Aorta (tissue), 5 donors: ENCODE data around the gene DUS4L. TPM values are rescaled to one million over a fixed set of nuclear protein-coding genes. Genes with fewer than 3 reads are reported as not detected.

Experiments
- ATAC-seq: fragments of 200-7000 bp; cut with Tn5 transposase; one replicate; pipeline ENCODE4 v1.9.1; 2022; ENCODE audit warnings: moderate library complexity; ENCODE audit not compliant: low FRiP score
- DNase-seq, 2 donors: peaks; one replicate each; pipeline ENCODE4 v3.0.0-alpha.2; 2020
- H3K27ac ChIP-seq, 2 donors: one replicate each; pipeline ENCODE4 v1.5.1; 2013; ENCODE audit warnings: low read length in 2 of 2, mild to moderate bottlenecking in 2 of 2, moderate library complexity in 2 of 2, control low read depth in 1 of 2, inconsistent platforms in 1 of 2, low read depth in 1 of 2
- H3K27me3 ChIP-seq, 2 donors: one replicate each; pipeline ENCODE4 v1.6.1; 2013; ENCODE audit warnings: control low read depth in 1 of 2, low read length in 1 of 2, mild to moderate bottlenecking in 1 of 2, moderate library complexity in 1 of 2; ENCODE audit not compliant: insufficient read depth in 2 of 2, control insufficient read depth in 1 of 2
- H3K36me3 ChIP-seq, 2 donors: one replicate each; pipeline ENCODE4 v1.6.1; 2013; ENCODE audit warnings: control low read depth in 1 of 2, low read length in 1 of 2, mild to moderate bottlenecking in 1 of 2; ENCODE audit not compliant: insufficient read depth in 2 of 2, control insufficient read depth in 1 of 2
- H3K4me1 ChIP-seq, 2 donors: one replicate each; pipeline ENCODE4 v1.6.1; 2013; ENCODE audit warnings: low read length in 2 of 2, control low read depth in 1 of 2, mild to moderate bottlenecking in 1 of 2, moderate library complexity in 1 of 2; ENCODE audit not compliant: insufficient read depth in 2 of 2, control insufficient read depth in 1 of 2
- H3K4me3 ChIP-seq, 2 donors: one replicate each; pipeline ENCODE4 v1.5.1; 2013; ENCODE audit warnings: low read length in 2 of 2, control low read depth in 1 of 2, mild to moderate bottlenecking in 1 of 2
- H3K9me3 ChIP-seq: one replicate; pipeline ENCODE4 v1.6.1; 2013; ENCODE audit warnings: mild to moderate bottlenecking, low read length; ENCODE audit not compliant: control insufficient read depth
- WGBS, 2 donors: extraction: QIAGEN DNeasy Blood & Tissue Kit; methylation state at CpG; one replicate each; pipeline ENCODE4 v1.1.7; 2013; 5-methylcytosine and 5-hydroxymethylcytosine counted together
- intact Hi-C, 2 donors: fragments of 100-400 bp; cut with DNase I; formaldehyde crosslinking; loops; one replicate each; pipeline versions ENCODE4 v1.14.2 to v1.15.0; 2022
- polyA plus RNA-seq, 2 donors: library from polyadenylated mRNA; stranded (reverse); fragments of 200-250 nt; gene quantifications; one replicate each; pipeline ENCODE4 v1.2.3, GENCODE V29; 2013
- total RNA-seq, 2 donors: library from RNA; stranded (reverse); fragmentation: NEBNext Ultra II Directional; extraction: Animal tissue kit (Norgen Biotek cat#: 25700); gene quantifications; one replicate each; pipeline ENCODE4 v1.2.1, GENCODE V29; 2021
- donor health status: healthy with polysubstance abuse.
- donor health status: Bipolar disorder and iron deficiency.
- donor health status: DM: no; HTN: no; CAD: no.
- donor health status: DM: no; HTN: no; CAD: no.
- donor health status: DM: yes; HTN: yes; CAD: no.

DUS4L gene
- total and polyA plus RNA-seq, 4 donors, result 3.4 to 6.8 (median 6.1) TPM

- peak overlapping the region; percentile 29 to 81 for H3K4me3 ChIP-seq
- WGBS, 2 donors, result 42 to 47% methylated on average over 9 of the region's 9 CpGs
- H3K27ac ChIP-seq, result peak overlapping the region in 1 of 2 donors; percentile 69
- no peaks in the 10 kb centered on the region for H3K9me3 ChIP-seq
- no peak for ATAC-seq
- no peak for DNase-seq
- no peaks in the 10 kb centered on the region for H3K4me1 ChIP-seq
- no peaks in the 10 kb centered on the region for H3K36me3 ChIP-seq
- intact Hi-C loops, result loop anchor here in 1 of 2 donors (5.0 to 10.0 kb wide), 3 partner anchors 33 to 370 kb away; no protein-coding TSS in a partner anchor
- no peaks in the 10 kb centered on the region for H3K27me3 ChIP-seq
These were observed 955 bp downstream of the DUS4L start for GRCh38 chr7:107564553-107565298.

GRCh38 chr7:107570298-107570697, 6.5 kb downstream of the DUS4L start:
- ATAC-seq, result no peak
- H3K36me3 ChIP-seq, result no peaks in the 10 kb centered on the region
- intact Hi-C loops, result no loop called here
- no peak overlapping the region for H3K4me3 ChIP-seq
- H3K4me1 ChIP-seq, result no peaks in the 10 kb centered on the region
- H3K9me3 ChIP-seq, result no peaks in the 10 kb centered on the region
- no peak for DNase-seq
- no peak overlapping the region for H3K27ac ChIP-seq
- no peaks in the 10 kb centered on the region for H3K27me3 ChIP-seq
- 98 to 100% methylated on average over 2 of the region's 2 CpGs for WGBS, 2 donors

GRCh38 chr7:107573537-107573936, 9.8 kb downstream of the DUS4L start:
- no peaks in the 10 kb centered on the region for H3K36me3 ChIP-seq

GRCh38 chr7:107579554-107579884, 15.7 kb downstream of the DUS4L start:
- Histone ChIP-seq H3K36me3 (no peaks in the 10 kb centered on the region), H3K4me1 (peaks cover 0 to 3% of the 10 kb centered on the region in 2 donors), H3K27ac (peak overlapping the region; percentile 65 to 100), H3K9me3 (no peaks in the 10 kb centered on the region), H3K4me3 (peak overlapping the region; percentile 61 to 99), H3K27me3 (no peaks in the 10 kb centered on the region)
- intact Hi-C loops, result no loop called here
- 1% methylated on average over 9 of the region's 9 CpGs for WGBS, 2 donors
- no peak for DNase-seq
- no peak for ATAC-seq

More at GRCh38 chr7:107573537-107573936, 9.8 kb downstream of the DUS4L start:
- intact Hi-C loops, result no loop called here
- WGBS, 2 donors, result 88 to 91% methylated on average over 4 of the region's 4 CpGs
- no peaks in the 10 kb centered on the region for H3K9me3 ChIP-seq
- ATAC-seq (no peak), DNase-seq (no peak)
- H3K4me3 ChIP-seq, result no peak overlapping the region
- no peaks in the 10 kb centered on the region for H3K4me1 ChIP-seq
- no peak overlapping the region for H3K27ac ChIP-seq
- no peaks in the 10 kb centered on the region for H3K27me3 ChIP-seq

- Histone ChIP-seq H3K27me3 (no peaks in the 10 kb centered on the region), H3K4me3 (peak within 1 kb of the TSS; percentile 71 to 99), H3K4me1 (peaks cover 0 to 3% of the 10 kb centered on the region in 2 donors), H3K27ac (peak within 1 kb of the TSS; percentile 65 to 100), H3K36me3 (no peaks in the 10 kb centered on the region), H3K9me3 (no peaks in the 10 kb centered on the region)
- ATAC-seq (peak; percentile 92), DNase-seq (peak; percentile 83 to 93)
- WGBS, 2 donors, result 0% methylated on average over 83 to 89 of the region's 89 CpGs
- intact Hi-C loops, result loop anchor here (2.0 to 10.0 kb wide), 2 partner anchors 15 to 145 kb away; no protein-coding TSS in a partner anchor
These were observed 16.3 kb downstream of the DUS4L start, which contains the start of gene BCAP29 for GRCh38 chr7:107579885-107580715. Gene BCAP29, plus strand, starts transcription at chr7:107580246. Its CDS starts 527 bp downstream, at chr7:107580773.

- Histone ChIP-seq H3K9me3 (no peaks in the 10 kb centered on the region), H3K4me1 (peaks cover 0 to 3% of the 10 kb centered on the region in 2 donors), H3K4me3 (peak overlapping the region; percentile 71 to 99), H3K27me3 (no peaks in the 10 kb centered on the region), H3K36me3 (no peaks in the 10 kb centered on the region), H3K27ac (peak overlapping the region; percentile 23 to 100)
- 8% methylated on average over 10 of the region's 10 CpGs for WGBS, 2 donors
- DNase-seq, result no peak
- intact Hi-C loops, result loop anchor here (2.0 to 10.0 kb wide), 2 partner anchors 14 to 144 kb away; no protein-coding TSS in a partner anchor
- ATAC-seq, result no peak
These were observed 17.1 kb downstream of the DUS4L start for GRCh38 chr7:107580716-107581383.

- 2 to 5% methylated on average over 5 of the region's 5 CpGs for WGBS, 2 donors
These were observed 17.7 kb downstream of the DUS4L start for GRCh38 chr7:107581387-107582013.

GRCh38 chr7:107582875-107583274, 19.1 kb downstream of the DUS4L start:
- no peaks in the 10 kb centered on the region for H3K27me3 ChIP-seq
- H3K4me3 ChIP-seq, result no peak overlapping the region
- H3K27ac ChIP-seq, result no peak overlapping the region
- peaks cover 0 to 3% of the 10 kb centered on the region in 2 donors for H3K4me1 ChIP-seq
- WGBS, 2 donors, result 38 to 47% methylated on average over 2 of the region's 2 CpGs
- DNase-seq (no peak), ATAC-seq (no peak)
- H3K36me3 ChIP-seq, result no peaks in the 10 kb centered on the region
- intact Hi-C loops, result loop anchor here in 1 of 2 donors (10.0 kb wide), 1 partner anchor 142 kb away; no protein-coding TSS in a partner anchor
- H3K9me3 ChIP-seq, result no peaks in the 10 kb centered on the region

More at GRCh38 chr7:107581387-107582013, 17.7 kb downstream of the DUS4L start:
- ATAC-seq (no peak), DNase-seq (no peak)
- Histone ChIP-seq H3K9me3 (no peaks in the 10 kb centered on the region), H3K36me3 (no peaks in the 10 kb centered on the region), H3K27ac (no peak overlapping the region), H3K27me3 (no peaks in the 10 kb centered on the region), H3K4me3 (peak overlapping the region; percentile 71 to 99), H3K4me1 (peaks cover 0 to 3% of the 10 kb centered on the region in 2 donors)
- intact Hi-C loops, result loop anchor here (2.0 to 10.0 kb wide), 2 partner anchors 13 to 143 kb away; no protein-coding TSS in a partner anchor
